ENCODE measurements around the gene SERPINA5. TPM values are rescaled to one million over a fixed set of nuclear protein-coding genes. Genes with fewer than 3 reads are reported as not detected.

SERPINA5 gene
- total RNA-seq, 1 experiment from 2014 or later: 0.49 TPM

DNA sequence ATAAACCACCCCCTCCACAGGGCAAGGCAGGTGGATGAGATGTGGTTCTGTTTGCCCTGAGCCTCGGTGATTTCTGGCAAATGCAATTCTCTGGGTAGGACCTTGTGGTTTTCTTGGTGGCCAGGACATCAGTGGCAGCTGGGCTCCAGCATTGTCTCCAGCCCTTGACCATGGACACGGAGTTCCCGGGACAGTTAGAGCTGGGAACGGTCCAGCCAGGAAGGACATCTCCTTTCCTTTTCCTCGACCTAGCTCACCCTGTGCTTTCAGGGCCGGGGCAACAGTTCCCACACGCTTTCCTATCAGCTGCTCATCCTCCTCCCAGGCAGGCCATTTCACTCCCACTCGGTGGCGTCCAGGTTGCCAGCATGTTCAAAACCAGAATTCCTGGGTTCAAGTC lies 10.8 kb upstream of the SERPINA5 start:
- Histone ChIP-seq H3K27ac (ENCODE audit: low read length) (no peak overlapping the region), H3K4me1 (ENCODE audit: control insufficient read depth, insufficient read depth, low read length) (no peaks in the 10 kb centered on the region; the same call in 1 of the 2 replicates), H3K4me3 (ENCODE audit: low read depth in 2 of 2, low read length in 2 of 2) (no peak overlapping the region), H3K36me3 (ENCODE audit: control insufficient read depth, insufficient read depth, low read length) (no peaks in the 10 kb centered on the region), H3K27me3 (ENCODE audit: control insufficient read depth, insufficient read depth, low read length) (no peaks in the 10 kb centered on the region), H3K9me3 (ENCODE audit: control insufficient read depth, insufficient read depth, low read depth, low read length) (no peaks in the 10 kb centered on the region)
- TF ChIP-seq TCF7L2 (IDR thresholded peaks at IDR 0.05; ENCODE audit: low read depth, low read length) (no peak), REST (IDR thresholded peaks at IDR 0.05; ENCODE audit: insufficient read depth in 1 of 2, low read depth in 2 of 2, low read length in 1 of 2) (no peak), POLR2AphosphoS5 (IDR thresholded peaks at IDR 0.05; ENCODE audit: low read depth, low read length) (no peak), CTCF (IDR thresholded peaks at IDR 0.05) (no peak), SIN3A (IDR thresholded peaks at IDR 0.05; ENCODE audit: borderline replicate concordance, insufficient read depth, low read depth, low read length) (no peak)
- DNase-seq (ENCODE audit: low read depth, low spot score) (no peak), ATAC-seq (no peak)
- BruUV-seq (replicated peaks): no TSS peak
- in situ Hi-C loops (cut with HindIII; ENCODE audit: low pct_unique_long_range_greater_than_20kb, low sequenced_read_pairs): no loop called here
- intact Hi-C loops (cut with micrococcal nuclease; ENCODE audit: unreplicated experiment): no loop called here
- ChIA-PET CTCF (no interaction called here), POLR2A (no interaction called here)

GRCh38 chr14:94571395-94571794 lies 9.8 kb upstream of the SERPINA5 start:
- Histone ChIP-seq H3K9me3 (ENCODE audit: control insufficient read depth, insufficient read depth, low read depth, low read length) (no peaks in the 10 kb centered on the region), H3K27ac (ENCODE audit: low read length) (no peak overlapping the region), H3K36me3 (ENCODE audit: control insufficient read depth, insufficient read depth, low read length) (no peaks in the 10 kb centered on the region), H3K4me1 (ENCODE audit: control insufficient read depth, insufficient read depth, low read length) (no peaks in the 10 kb centered on the region; the same call in 1 of the 2 replicates), H3K27me3 (ENCODE audit: control insufficient read depth, insufficient read depth, low read length) (no peaks in the 10 kb centered on the region), H3K4me3 (ENCODE audit: low read depth in 2 of 2, low read length in 2 of 2) (no peak overlapping the region)
- POLR2A ChIA-PET: no interaction called here
- intact Hi-C loops (cut with micrococcal nuclease; ENCODE audit: unreplicated experiment) (no loop called here), in situ Hi-C loops (cut with HindIII; ENCODE audit: low pct_unique_long_range_greater_than_20kb, low sequenced_read_pairs) (no loop called here)
- DNase-seq (ENCODE audit: low read depth, low spot score) (no peak), ATAC-seq (no peak)
- BruUV-seq (replicated peaks): no TSS peak
- CTCF ChIA-PET: no interaction called here
- TF ChIP-seq SIN3A (IDR thresholded peaks at IDR 0.05; ENCODE audit: borderline replicate concordance, insufficient read depth, low read depth, low read length) (no peak), REST (IDR thresholded peaks at IDR 0.05; ENCODE audit: insufficient read depth in 1 of 2, low read depth in 2 of 2, low read length in 1 of 2) (no peak), CTCF (IDR thresholded peaks at IDR 0.05) (no peak), POLR2AphosphoS5 (IDR thresholded peaks at IDR 0.05; ENCODE audit: low read depth, low read length) (no peak), TCF7L2 (IDR thresholded peaks at IDR 0.05; ENCODE audit: low read depth, low read length) (no peak)
